ENCODE results near the gene PIAS2. TPM values are rescaled to one million over a fixed set of nuclear protein-coding genes. Genes with fewer than 3 reads are reported as not detected.

The PIAS2 gene
- total RNA-seq, 3 donors from 2014 or later (not counting 1 experiment from before 2014, with no cell fraction given), result 48.9 to 55.9 (median 50.0) TPM

DNA sequence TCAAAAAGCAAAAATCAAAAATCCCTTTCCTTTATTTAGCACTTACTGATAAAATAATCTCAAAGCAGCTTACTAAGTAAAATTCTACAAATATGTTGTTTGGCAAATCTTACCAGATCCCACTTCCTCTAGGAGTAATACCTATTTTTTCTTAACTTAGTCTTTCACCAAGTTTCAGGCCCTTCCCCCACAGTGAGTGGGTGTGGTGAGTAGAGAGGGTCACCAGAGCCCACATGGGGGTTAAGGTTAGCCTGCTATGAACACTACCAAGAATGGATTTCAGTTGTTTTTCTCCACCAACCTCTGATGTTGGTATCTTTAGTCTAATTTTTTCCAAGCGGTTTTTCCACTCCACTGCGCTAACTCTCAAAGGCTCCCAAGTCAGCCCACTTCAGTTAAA, 23.2 kb downstream of the PIAS2 start:
- Mint-ChIP-seq H3K4me3 (no peak overlapping the region), H3K36me3 (peaks cover 9% of the 10 kb centered on the region), H3K9me3 (no peaks in the 10 kb centered on the region), H3K27me3 (ENCODE audit: low read depth in 2 of 2) (no peaks in the 10 kb centered on the region), H3K4me1 (peaks cover 47 to 48% of the 10 kb centered on the region in 2 donors), H3K27ac (no peak overlapping the region)
- Histone ChIP-seq H3K9me3 (ENCODE audit: control insufficient read depth, insufficient read depth, low read length) (no peaks in the 10 kb centered on the region), H3K27me3 (ENCODE audit: control insufficient read depth, insufficient read depth, low read length) (no peaks in the 10 kb centered on the region), H3K27ac (ENCODE audit: low read length) (no peak overlapping the region), H3K4me1 (ENCODE audit: control insufficient read depth, insufficient read depth, low read length) (no peaks in the 10 kb centered on the region), H3K36me3 (ENCODE audit: control insufficient read depth, insufficient read depth, low read length) (peaks cover 3% of the 10 kb centered on the region), H3K4me3 (ENCODE audit: low read length) (no peak overlapping the region)
- TF ChIP-seq CTCF (IDR thresholded peaks at IDR 0.05), result no peak
- intact Hi-C loops (cut with micrococcal nuclease), result no loop called here
- ATAC-seq (no peak), DNase-seq (no peak)
- WGBS (ENCODE audit: insufficient coverage), result no CpG with 5 or more reads among the region's 2 CpGs

DNA sequence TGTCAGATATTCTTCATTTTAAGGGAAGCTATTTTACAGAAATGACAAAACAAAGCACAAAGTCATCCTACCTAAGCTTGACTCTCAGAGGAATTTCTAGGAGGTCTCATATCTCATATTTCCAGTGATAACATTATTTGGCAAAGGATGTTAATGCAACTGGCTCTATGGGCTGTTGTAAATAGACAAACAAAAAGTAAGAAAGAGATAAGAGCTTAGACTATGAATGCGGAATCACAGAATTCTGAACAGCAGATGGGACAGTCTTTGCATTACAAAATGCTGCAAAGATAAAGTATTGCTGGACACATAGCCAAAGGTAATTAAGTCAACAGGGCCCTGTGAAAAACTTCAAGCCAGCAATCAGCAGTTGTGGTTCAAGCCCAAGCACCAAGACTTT, 23.9 kb downstream of the PIAS2 start:
- intact Hi-C loops (cut with micrococcal nuclease), result no loop called here
- H3K36me3 ChIP-seq (ENCODE audit: control insufficient read depth, insufficient read depth, low read length), result peaks cover 9% of the 10 kb centered on the region
- H3K4me1 ChIP-seq (ENCODE audit: control insufficient read depth, insufficient read depth, low read length), result no peaks in the 10 kb centered on the region
- Mint-ChIP-seq H3K4me1 (peaks cover 47 to 54% of the 10 kb centered on the region in 2 donors), H3K36me3 (peaks cover 16% of the 10 kb centered on the region), H3K4me3 (no peak overlapping the region), H3K27me3 (ENCODE audit: low read depth in 2 of 2) (no peaks in the 10 kb centered on the region), H3K9me3 (peaks cover 0 to 5% of the 10 kb centered on the region in 2 donors), H3K27ac (peak overlapping the region in 1 of 2 donors; percentile 17)
- H3K27me3 ChIP-seq (ENCODE audit: control insufficient read depth, insufficient read depth, low read length), result no peaks in the 10 kb centered on the region
- no peak overlapping the region for H3K27ac ChIP-seq (ENCODE audit: low read length)
- 96% methylated on average over 1 of the region's 1 CpG for WGBS (ENCODE audit: insufficient coverage)
- ATAC-seq (no peak), DNase-seq (no peak)
- no peak for TF ChIP-seq CTCF (IDR thresholded peaks at IDR 0.05)
- no peak overlapping the region for H3K4me3 ChIP-seq (ENCODE audit: low read length)
- no peaks in the 10 kb centered on the region for H3K9me3 ChIP-seq (ENCODE audit: control insufficient read depth, insufficient read depth, low read length)

DNA sequence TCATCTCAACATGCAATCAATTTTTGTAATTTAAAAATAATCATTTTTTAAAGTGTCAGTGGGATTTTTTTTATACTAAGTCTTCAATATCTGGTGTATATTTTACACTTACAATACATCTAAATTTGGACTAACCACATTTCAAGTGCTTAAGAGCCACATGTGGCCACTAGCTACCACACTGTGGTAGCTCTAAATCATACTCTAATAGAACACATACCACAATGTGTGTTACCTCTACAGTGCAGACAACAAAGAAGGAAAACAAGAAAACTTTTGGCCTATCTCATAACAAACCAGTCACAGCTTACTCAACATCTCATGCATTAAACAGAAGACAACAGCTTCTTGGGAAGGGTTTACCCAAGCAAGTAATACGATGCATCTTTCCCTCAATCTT, 24.5 kb downstream of the PIAS2 start:
- H3K36me3 Mint-ChIP-seq, result peaks cover 21% of the 10 kb centered on the region
- H3K36me3 ChIP-seq (ENCODE audit: control insufficient read depth, insufficient read depth, low read length), result peaks cover 10% of the 10 kb centered on the region
- peak in 1 of 3 donors; percentile 61 for ATAC-seq
- no peaks in the 10 kb centered on the region for H3K27me3 Mint-ChIP-seq (ENCODE audit: low read depth in 2 of 2)
- H3K4me1 ChIP-seq (ENCODE audit: control insufficient read depth, insufficient read depth, low read length), result no peaks in the 10 kb centered on the region
- no peaks in the 10 kb centered on the region for H3K9me3 ChIP-seq (ENCODE audit: control insufficient read depth, insufficient read depth, low read length)
- no peak overlapping the region for H3K4me3 ChIP-seq (ENCODE audit: low read length)
- TF ChIP-seq CTCF (IDR thresholded peaks at IDR 0.05), result no peak
- WGBS (ENCODE audit: insufficient coverage), result 82% methylated on average over 1 of the region's 1 CpG
- no peak overlapping the region for H3K27ac ChIP-seq (ENCODE audit: low read length)
- H3K27ac Mint-ChIP-seq, result peak overlapping the region in 1 of 2 donors; percentile 17
- H3K4me3 Mint-ChIP-seq, result no peak overlapping the region
- DNase-seq, result no peak
- no peaks in the 10 kb centered on the region for H3K27me3 ChIP-seq (ENCODE audit: control insufficient read depth, insufficient read depth, low read length)
- peaks cover 0 to 5% of the 10 kb centered on the region in 2 donors for H3K9me3 Mint-ChIP-seq
- H3K4me1 Mint-ChIP-seq, result peaks cover 47 to 54% of the 10 kb centered on the region in 2 donors
- intact Hi-C loops (cut with micrococcal nuclease), result no loop called here

- ATAC-seq (no peak), DNase-seq (no peak)
- peaks cover 10% of the 10 kb centered on the region for H3K36me3 ChIP-seq (ENCODE audit: control insufficient read depth, insufficient read depth, low read length)
- Mint-ChIP-seq H3K4me1 (peaks cover 53 to 54% of the 10 kb centered on the region in 2 donors), H3K4me3 (no peak overlapping the region), H3K27ac (no peak overlapping the region), H3K9me3 (peaks cover 0 to 7% of the 10 kb centered on the region in 2 donors), H3K36me3 (peaks cover 22% of the 10 kb centered on the region), H3K27me3 (ENCODE audit: low read depth in 2 of 2) (no peaks in the 10 kb centered on the region)
- intact Hi-C loops (cut with micrococcal nuclease), result no loop called here
- H3K4me1 ChIP-seq (ENCODE audit: control insufficient read depth, insufficient read depth, low read length), result no peaks in the 10 kb centered on the region
- no peaks in the 10 kb centered on the region for H3K27me3 ChIP-seq (ENCODE audit: control insufficient read depth, insufficient read depth, low read length)
- H3K27ac ChIP-seq (ENCODE audit: low read length), result no peak overlapping the region
- no peak overlapping the region for H3K4me3 ChIP-seq (ENCODE audit: low read length)
- H3K9me3 ChIP-seq (ENCODE audit: control insufficient read depth, insufficient read depth, low read length), result no peaks in the 10 kb centered on the region
- 56% methylated on average over 2 of the region's 3 CpGs for WGBS (ENCODE audit: insufficient coverage)
- TF ChIP-seq CTCF (IDR thresholded peaks at IDR 0.05), result no peak
These were observed 25.5 kb downstream of the PIAS2 start for GRCh38 chr18:46891742-46892214.

Data from natural killer cell (primary cell).